ENCODE results near the gene ADAMTSL3.

ADAMTSL3 gene

GRCh38 chr15:83843471-83843871 is 189.5 kb downstream of the ADAMTSL3 start:
- no peak overlapping the region for H3K27ac ChIP-seq (ENCODE audit: low read depth in 2 of 2, low read length in 2 of 2)
- H3K4me1 ChIP-seq (ENCODE audit: control insufficient read depth in 2 of 2, insufficient read depth in 2 of 2, low read length in 2 of 2) = peaks cover 0 to 2% of the 10 kb centered on the region in 2 donors
- H3K4me3 ChIP-seq (ENCODE audit: low read length in 2 of 2) = no peak overlapping the region
- no peaks in the 10 kb centered on the region for H3K36me3 ChIP-seq (ENCODE audit: control insufficient read depth in 2 of 2, insufficient read depth in 2 of 2, low read length in 2 of 2)
- H3K9ac ChIP-seq (ENCODE audit: low read depth in 1 of 2, low read length in 2 of 2) = no peak overlapping the region
- H3K9me3 ChIP-seq (ENCODE audit: control insufficient read depth in 2 of 2, low read length in 2 of 2) = no peaks in the 10 kb centered on the region
- no peaks in the 10 kb centered on the region for H3K27me3 ChIP-seq (ENCODE audit: control insufficient read depth in 2 of 2, insufficient read depth in 2 of 2, low read length in 2 of 2)

- Histone ChIP-seq H3K36me3 (ENCODE audit: control insufficient read depth in 2 of 2, insufficient read depth in 2 of 2, low read length in 2 of 2) (no peaks in the 10 kb centered on the region), H3K4me3 (ENCODE audit: low read length in 2 of 2) (no peak overlapping the region), H3K4me1 (ENCODE audit: control insufficient read depth in 2 of 2, insufficient read depth in 2 of 2, low read length in 2 of 2) (peaks cover 0 to 2% of the 10 kb centered on the region in 2 donors), H3K27me3 (ENCODE audit: control insufficient read depth in 2 of 2, insufficient read depth in 2 of 2, low read length in 2 of 2) (no peaks in the 10 kb centered on the region), H3K9me3 (ENCODE audit: control insufficient read depth in 2 of 2, low read length in 2 of 2) (no peaks in the 10 kb centered on the region), H3K9ac (ENCODE audit: low read depth in 1 of 2, low read length in 2 of 2) (no peak overlapping the region), H3K27ac (ENCODE audit: low read depth in 2 of 2, low read length in 2 of 2) (no peak overlapping the region)
Observed at GRCh38 chr15:83844742-83845141, 190.8 kb downstream of the ADAMTSL3 start.

GRCh38 chr15:83845230-83845629 is 191.3 kb downstream of the ADAMTSL3 start:
- H3K27ac ChIP-seq (ENCODE audit: low read depth in 2 of 2, low read length in 2 of 2) = no peak overlapping the region
- no peaks in the 10 kb centered on the region for H3K27me3 ChIP-seq (ENCODE audit: control insufficient read depth in 2 of 2, insufficient read depth in 2 of 2, low read length in 2 of 2)

GRCh38 chr15:83846847-83847246 is 192.9 kb downstream of the ADAMTSL3 start:
- Histone ChIP-seq H3K27ac (ENCODE audit: low read depth in 2 of 2, low read length in 2 of 2) (no peak overlapping the region), H3K4me3 (ENCODE audit: low read length in 2 of 2) (no peak overlapping the region), H3K9me3 (ENCODE audit: control insufficient read depth in 2 of 2, low read length in 2 of 2) (no peaks in the 10 kb centered on the region), H3K9ac (ENCODE audit: low read depth in 1 of 2, low read length in 2 of 2) (no peak overlapping the region), H3K4me1 (ENCODE audit: control insufficient read depth in 2 of 2, insufficient read depth in 2 of 2, low read length in 2 of 2) (peaks cover 0 to 2% of the 10 kb centered on the region in 2 donors), H3K27me3 (ENCODE audit: control insufficient read depth in 2 of 2, insufficient read depth in 2 of 2, low read length in 2 of 2) (no peaks in the 10 kb centered on the region), H3K36me3 (ENCODE audit: control insufficient read depth in 2 of 2, insufficient read depth in 2 of 2, low read length in 2 of 2) (no peaks in the 10 kb centered on the region)

More at GRCh38 chr15:83845230-83845629, 191.3 kb downstream of the ADAMTSL3 start:
- Histone ChIP-seq H3K9me3 (ENCODE audit: control insufficient read depth in 2 of 2, low read length in 2 of 2) (no peaks in the 10 kb centered on the region), H3K9ac (ENCODE audit: low read depth in 1 of 2, low read length in 2 of 2) (no peak overlapping the region), H3K36me3 (ENCODE audit: control insufficient read depth in 2 of 2, insufficient read depth in 2 of 2, low read length in 2 of 2) (no peaks in the 10 kb centered on the region), H3K4me1 (ENCODE audit: control insufficient read depth in 2 of 2, insufficient read depth in 2 of 2, low read length in 2 of 2) (peaks cover 0 to 2% of the 10 kb centered on the region in 2 donors), H3K4me3 (ENCODE audit: low read length in 2 of 2) (no peak overlapping the region)

- Histone ChIP-seq H3K27me3 (ENCODE audit: control insufficient read depth in 2 of 2, insufficient read depth in 2 of 2, low read length in 2 of 2) (no peaks in the 10 kb centered on the region), H3K9ac (ENCODE audit: low read depth in 1 of 2, low read length in 2 of 2) (no peak overlapping the region), H3K4me3 (ENCODE audit: low read length in 2 of 2) (no peak overlapping the region), H3K9me3 (ENCODE audit: control insufficient read depth in 2 of 2, low read length in 2 of 2) (no peaks in the 10 kb centered on the region), H3K4me1 (ENCODE audit: control insufficient read depth in 2 of 2, insufficient read depth in 2 of 2, low read length in 2 of 2) (peaks cover 0 to 2% of the 10 kb centered on the region in 2 donors), H3K36me3 (ENCODE audit: control insufficient read depth in 2 of 2, insufficient read depth in 2 of 2, low read length in 2 of 2) (no peaks in the 10 kb centered on the region), H3K27ac (ENCODE audit: low read depth in 2 of 2, low read length in 2 of 2) (peak overlapping the region in 1 of 2 donors; percentile 6)
Observed at GRCh38 chr15:83848315-83849050, 194.6 kb downstream of the ADAMTSL3 start.

- Histone ChIP-seq H3K36me3 (ENCODE audit: control insufficient read depth in 2 of 2, insufficient read depth in 2 of 2, low read length in 2 of 2) (no peaks in the 10 kb centered on the region), H3K4me3 (ENCODE audit: low read length in 2 of 2) (no peak overlapping the region), H3K9ac (ENCODE audit: low read depth in 1 of 2, low read length in 2 of 2) (no peak overlapping the region), H3K4me1 (ENCODE audit: control insufficient read depth in 2 of 2, insufficient read depth in 2 of 2, low read length in 2 of 2) (peaks cover 0 to 2% of the 10 kb centered on the region in 2 donors), H3K9me3 (ENCODE audit: control insufficient read depth in 2 of 2, low read length in 2 of 2) (no peaks in the 10 kb centered on the region), H3K27ac (ENCODE audit: low read depth in 2 of 2, low read length in 2 of 2) (no peak overlapping the region), H3K27me3 (ENCODE audit: control insufficient read depth in 2 of 2, insufficient read depth in 2 of 2, low read length in 2 of 2) (no peaks in the 10 kb centered on the region)
Observed at GRCh38 chr15:83850015-83850414, 196.1 kb downstream of the ADAMTSL3 start.

GRCh38 chr15:83850501-83851245 is 196.8 kb downstream of the ADAMTSL3 start:
- Histone ChIP-seq H3K36me3 (ENCODE audit: control insufficient read depth in 2 of 2, insufficient read depth in 2 of 2, low read length in 2 of 2) (no peaks in the 10 kb centered on the region), H3K27ac (ENCODE audit: low read depth in 2 of 2, low read length in 2 of 2) (no peak overlapping the region), H3K9ac (ENCODE audit: low read depth in 1 of 2, low read length in 2 of 2) (no peak overlapping the region), H3K27me3 (ENCODE audit: control insufficient read depth in 2 of 2, insufficient read depth in 2 of 2, low read length in 2 of 2) (no peaks in the 10 kb centered on the region), H3K9me3 (ENCODE audit: control insufficient read depth in 2 of 2, low read length in 2 of 2) (no peaks in the 10 kb centered on the region), H3K4me3 (ENCODE audit: low read length in 2 of 2) (no peak overlapping the region), H3K4me1 (ENCODE audit: control insufficient read depth in 2 of 2, insufficient read depth in 2 of 2, low read length in 2 of 2) (peaks cover 0 to 2% of the 10 kb centered on the region in 2 donors)

- Histone ChIP-seq H3K27ac (ENCODE audit: low read depth in 2 of 2, low read length in 2 of 2) (no peak overlapping the region), H3K36me3 (ENCODE audit: control insufficient read depth in 2 of 2, insufficient read depth in 2 of 2, low read length in 2 of 2) (no peaks in the 10 kb centered on the region), H3K4me3 (ENCODE audit: low read length in 2 of 2) (no peak overlapping the region), H3K4me1 (ENCODE audit: control insufficient read depth in 2 of 2, insufficient read depth in 2 of 2, low read length in 2 of 2) (no peaks in the 10 kb centered on the region), H3K9ac (ENCODE audit: low read depth in 1 of 2, low read length in 2 of 2) (no peak overlapping the region), H3K27me3 (ENCODE audit: control insufficient read depth in 2 of 2, insufficient read depth in 2 of 2, low read length in 2 of 2) (no peaks in the 10 kb centered on the region), H3K9me3 (ENCODE audit: control insufficient read depth in 2 of 2, low read length in 2 of 2) (no peaks in the 10 kb centered on the region)
Observed at GRCh38 chr15:83853232-83853631, 199.3 kb downstream of the ADAMTSL3 start.

- no peak overlapping the region for H3K27ac ChIP-seq (ENCODE audit: low read depth in 2 of 2, low read length in 2 of 2)
- no peaks in the 10 kb centered on the region for H3K36me3 ChIP-seq (ENCODE audit: control insufficient read depth in 2 of 2, insufficient read depth in 2 of 2, low read length in 2 of 2)
- no peaks in the 10 kb centered on the region for H3K9me3 ChIP-seq (ENCODE audit: control insufficient read depth in 2 of 2, low read length in 2 of 2)
- H3K27me3 ChIP-seq (ENCODE audit: control insufficient read depth in 2 of 2, insufficient read depth in 2 of 2, low read length in 2 of 2) = no peaks in the 10 kb centered on the region
- no peak overlapping the region for H3K4me3 ChIP-seq (ENCODE audit: low read length in 2 of 2)
- no peaks in the 10 kb centered on the region for H3K4me1 ChIP-seq (ENCODE audit: control insufficient read depth in 2 of 2, insufficient read depth in 2 of 2, low read length in 2 of 2)
- H3K9ac ChIP-seq (ENCODE audit: low read depth in 1 of 2, low read length in 2 of 2) = no peak overlapping the region
Observed at GRCh38 chr15:83854321-83854720, 200.4 kb downstream of the ADAMTSL3 start.

GRCh38 chr15:83854950-83855707 is 201.2 kb downstream of the ADAMTSL3 start:
- Histone ChIP-seq H3K36me3 (ENCODE audit: control insufficient read depth in 2 of 2, insufficient read depth in 2 of 2, low read length in 2 of 2) (no peaks in the 10 kb centered on the region), H3K27me3 (ENCODE audit: control insufficient read depth in 2 of 2, insufficient read depth in 2 of 2, low read length in 2 of 2) (no peaks in the 10 kb centered on the region), H3K9ac (ENCODE audit: low read depth in 1 of 2, low read length in 2 of 2) (no peak overlapping the region), H3K4me1 (ENCODE audit: control insufficient read depth in 2 of 2, insufficient read depth in 2 of 2, low read length in 2 of 2) (no peaks in the 10 kb centered on the region), H3K27ac (ENCODE audit: low read depth in 2 of 2, low read length in 2 of 2) (no peak overlapping the region), H3K9me3 (ENCODE audit: control insufficient read depth in 2 of 2, low read length in 2 of 2) (no peaks in the 10 kb centered on the region), H3K4me3 (ENCODE audit: low read length in 2 of 2) (no peak overlapping the region)

Data from mucosa of rectum (tissue), 2 donors.